GM18519 (cell line): ENCODE results near the gene GSTA5.
"Not testable (repeated sequence)": the region's sequence is repeated elsewhere in the genome, so short reads cannot be mapped to it uniquely, and the experiment has no call there.

Experiments
- ATAC-seq: cut with Tn5 transposase; IDR thresholded peaks from one replicate; pipeline ENCODE4 v1.9.1; 2021; ENCODE audit warnings: mild to moderate bottlenecking, moderate library complexity; ENCODE audit not compliant: unreplicated experiment, low FRiP score

The GSTA5 gene

GRCh38 chr6:52799272-52799671 is 41.3 kb downstream of the GSTA5 start:
- not testable (repeated sequence) for ATAC-seq

GRCh38 chr6:52794366-52794765 is 46.2 kb downstream of the GSTA5 start:
- not testable (repeated sequence) for ATAC-seq

GRCh38 chr6:52790861-52791260 is 49.8 kb downstream of the GSTA5 start:
- ATAC-seq = no peak

- not testable (repeated sequence) for ATAC-seq
Observed at GRCh38 chr6:52789658-52790057, 51.0 kb downstream of the GSTA5 start.

- no peak for ATAC-seq
Observed at GRCh38 chr6:52788478-52788877, 52.1 kb downstream of the GSTA5 start.

- no peak for ATAC-seq
Observed at GRCh38 chr6:52787917-52788316, 52.7 kb downstream of the GSTA5 start.

GRCh38 chr6:52786249-52786956 is 54.2 kb downstream of the GSTA5 start:
- no peak for ATAC-seq

GRCh38 chr6:52782696-52783274 is 57.8 kb downstream of the GSTA5 start:
- ATAC-seq = not testable (repeated sequence)

- ATAC-seq = not testable (repeated sequence)
Observed at GRCh38 chr6:52782209-52782608, 58.4 kb downstream of the GSTA5 start.
